ENCODE results near the gene DNAJC15.

The DNAJC15 gene

GRCh38 chr13:43111559-43112400 is 88.4 kb downstream of the DNAJC15 start:
- ChIA-PET CTCF (interaction anchor here (0.5 to 0.8 kb wide), 4 partner anchors 16 to 197 kb away, joined by 3 to 4 read pairs (median 3); no protein-coding TSS in a partner anchor), POLR2A (no interaction called here)
- TF ChIP-seq FEZF1 (tag by site-specific recombination; IDR thresholded peaks at IDR 0.05) (peak; percentile 44; the same call in 1 of the 2 replicates), ZNF214 (tag by site-specific recombination; IDR thresholded peaks at IDR 0.05; ENCODE audit: borderline replicate concordance) (no peak), ZNF140 (tag by site-specific recombination; IDR thresholded peaks at IDR 0.05) (no peak), ZNF777 (tag by site-specific recombination; IDR thresholded peaks at IDR 0.05; ENCODE audit: borderline replicate concordance) (no peak), SALL2 (tag by site-specific recombination; IDR thresholded peaks at IDR 0.05; ENCODE audit: borderline replicate concordance) (no peak)
- TF ChIP-seq, protein P1, sequence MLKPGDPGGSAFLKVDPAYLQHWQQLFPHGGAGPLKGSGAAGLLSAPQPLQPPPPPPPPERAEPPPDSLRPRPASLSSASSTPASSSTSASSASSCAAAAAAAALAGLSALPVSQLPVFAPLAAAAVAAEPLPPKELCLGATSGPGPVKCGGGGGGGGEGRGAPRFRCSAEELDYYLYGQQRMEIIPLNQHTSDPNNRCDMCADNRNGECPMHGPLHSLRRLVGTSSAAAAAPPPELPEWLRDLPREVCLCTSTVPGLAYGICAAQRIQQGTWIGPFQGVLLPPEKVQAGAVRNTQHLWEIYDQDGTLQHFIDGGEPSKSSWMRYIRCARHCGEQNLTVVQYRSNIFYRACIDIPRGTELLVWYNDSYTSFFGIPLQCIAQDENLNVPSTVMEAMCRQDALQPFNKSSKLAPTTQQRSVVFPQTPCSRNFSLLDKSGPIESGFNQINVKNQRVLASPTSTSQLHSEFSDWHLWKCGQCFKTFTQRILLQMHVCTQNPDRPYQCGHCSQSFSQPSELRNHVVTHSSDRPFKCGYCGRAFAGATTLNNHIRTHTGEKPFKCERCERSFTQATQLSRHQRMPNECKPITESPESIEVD (tag by site-specific recombination; IDR thresholded peaks at IDR 0.05) = peak; percentile 75
- Histone ChIP-seq H3K9me3 (ENCODE audit: control insufficient read depth, insufficient read depth, low read depth, low read length) (no peaks in the 10 kb centered on the region), H3K36me3 (ENCODE audit: control insufficient read depth in 2 of 2, insufficient read depth in 1 of 2, low read length in 2 of 2) (no peaks in the 10 kb centered on the region), H3K27ac (ENCODE audit: extremely low read depth, low read depth, low read length) (no peak overlapping the region), H3K4me3 (ENCODE audit: low read depth, low read length) (no peak overlapping the region), H3K4me1 (ENCODE audit: control insufficient read depth, insufficient read depth, low read length) (peaks cover 6% of the 10 kb centered on the region)

- Histone ChIP-seq H3K27ac (ENCODE audit: extremely low read depth, low read depth, low read length) (no peak overlapping the region), H3K4me1 (ENCODE audit: control insufficient read depth, insufficient read depth, low read length) (peaks cover 6% of the 10 kb centered on the region), H3K36me3 (ENCODE audit: control insufficient read depth in 2 of 2, insufficient read depth in 1 of 2, low read length in 2 of 2) (no peaks in the 10 kb centered on the region), H3K4me3 (ENCODE audit: low read depth, low read length) (no peak overlapping the region), H3K9me3 (ENCODE audit: control insufficient read depth, insufficient read depth, low read depth, low read length) (no peaks in the 10 kb centered on the region)
- POLR2A ChIA-PET = no interaction called here
- CTCF ChIA-PET = no interaction called here
- TF ChIP-seq ZNF274 (IDR thresholded peaks at IDR 0.05; ENCODE audit: low read length) (no peak), ZNF274 (tag by site-specific recombination; IDR thresholded peaks at IDR 0.05; ENCODE audit: borderline replicate concordance) (no peak), YY1 (tag by site-specific recombination; IDR thresholded peaks at IDR 0.05) (no peak), ZNF830 (tag by site-specific recombination; IDR thresholded peaks at IDR 0.05; ENCODE audit: low read depth) (no peak), KLF9 (tag by site-specific recombination; IDR thresholded peaks at IDR 0.05; ENCODE audit: low read depth) (no peak), SCRT1 (tag by site-specific recombination; IDR thresholded peaks at IDR 0.05; ENCODE audit: borderline replicate concordance) (no peak), ZIC2 (tag by site-specific recombination; IDR thresholded peaks at IDR 0.05) (no peak), ZNF654 (tag by site-specific recombination; IDR thresholded peaks at IDR 0.05; ENCODE audit: low read depth) (no peak), KLF7 (tag by site-specific recombination; IDR thresholded peaks at IDR 0.05; ENCODE audit: borderline replicate concordance) (no peak), ZNF510 (tag by site-specific recombination; IDR thresholded peaks at IDR 0.05; ENCODE audit: insufficient replicate concordance) (no peak), ZNF513 (tag by site-specific recombination; IDR thresholded peaks at IDR 0.05) (no peak), ZNF169 (tag by site-specific recombination; IDR thresholded peaks at IDR 0.05) (no peak), ZBTB7A (tag by site-specific recombination; IDR thresholded peaks at IDR 0.05; ENCODE audit: low read depth) (no peak), ZNF677 (tag by site-specific recombination; IDR thresholded peaks at IDR 0.05) (no peak), KLF1 (tag by site-specific recombination; IDR thresholded peaks at IDR 0.05) (no peak), ZNF112 (tag by site-specific recombination; IDR thresholded peaks at IDR 0.05) (no peak), ZSCAN18 (tag by site-specific recombination; IDR thresholded peaks at IDR 0.05) (no peak)
- TF ChIP-seq, protein P2, sequence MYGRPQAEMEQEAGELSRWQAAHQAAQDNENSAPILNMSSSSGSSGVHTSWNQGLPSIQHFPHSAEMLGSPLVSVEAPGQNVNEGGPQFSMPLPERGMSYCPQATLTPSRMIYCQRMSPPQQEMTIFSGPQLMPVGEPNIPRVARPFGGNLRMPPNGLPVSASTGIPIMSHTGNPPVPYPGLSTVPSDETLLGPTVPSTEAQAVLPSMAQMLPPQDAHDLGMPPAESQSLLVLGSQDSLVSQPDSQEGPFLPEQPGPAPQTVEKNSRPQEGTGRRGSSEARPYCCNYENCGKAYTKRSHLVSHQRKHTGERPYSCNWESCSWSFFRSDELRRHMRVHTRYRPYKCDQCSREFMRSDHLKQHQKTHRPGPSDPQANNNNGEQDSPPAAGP (tag by site-specific recombination; IDR thresholded peaks at IDR 0.05) = no peak
These were observed 90.2 kb downstream of the DNAJC15 start for GRCh38 chr13:43113603-43114002.

Measured in HEK293 (cell line).